Nephron (organoid): ENCODE results near the gene OR51B4.

Experiments used
- H3K27ac Mint-ChIP-seq, 3 experiments: 2 replicates each; pipeline ENCODE4 v1.8.0; 2020; ENCODE audit warnings: mixed read lengths in 3 of 3, mild to moderate bottlenecking in 2 of 3, moderate library complexity in 1 of 3
- H3K27me3 Mint-ChIP-seq: 2 replicates; pipeline ENCODE4 v1.8.0; 2021; ENCODE audit warnings: low read depth, mild to moderate bottlenecking, moderate library complexity, mixed read lengths
- H3K36me3 Mint-ChIP-seq: 2 replicates; pipeline ENCODE4 v1.8.0; 2020; ENCODE audit warnings: low read depth, mixed read lengths
- H3K4me1 Mint-ChIP-seq: 2 replicates; pipeline ENCODE4 v1.8.0; 2020; ENCODE audit warnings: mixed read lengths
- H3K4me3 Mint-ChIP-seq, 3 experiments: 2 replicates each; pipeline ENCODE4 v1.8.0; 2020; ENCODE audit warnings: mild to moderate bottlenecking in 3 of 3, mixed read lengths in 3 of 3, moderate library complexity in 2 of 3
- H3K9me3 Mint-ChIP-seq: 2 replicates; pipeline ENCODE4 v1.8.0; 2020; ENCODE audit warnings: mixed read lengths
- TF ChIP-seq, protein P1 (sequence below), 3 experiments: fragments of 200-600 bp; sonication (generic); IDR thresholded peaks; one replicate each; pipeline ENCODE4 v1.5.0; 2021; ENCODE audit warnings: antibody characterized with exemption in 3 of 3; ENCODE audit not compliant: unreplicated experiment in 3 of 3

Gene OR51B4

DNA sequence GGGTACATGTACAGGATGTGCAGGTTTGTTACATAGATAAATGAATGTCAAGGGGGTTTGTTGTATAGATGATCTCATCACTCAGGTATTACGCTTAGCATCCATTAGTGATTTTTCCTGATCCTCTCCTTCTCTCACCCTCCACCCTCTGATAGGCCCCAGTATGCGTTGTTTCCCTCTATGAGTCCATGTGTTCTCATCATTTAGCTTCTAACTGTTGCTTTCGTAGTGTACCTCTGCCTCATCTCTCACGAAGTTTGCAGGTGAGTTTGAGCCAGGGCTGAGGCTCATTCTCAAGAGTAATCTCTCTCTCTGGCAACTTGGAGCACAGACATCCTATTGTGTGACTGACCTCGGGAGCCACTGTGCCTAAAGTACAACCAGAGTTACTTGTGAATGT is 27.4 kb downstream of the OR51B4 start:
- no peak overlapping the region for H3K4me3 Mint-ChIP-seq
- no peaks in the 10 kb centered on the region for H3K9me3 Mint-ChIP-seq
- TF ChIP-seq, protein P1, sequence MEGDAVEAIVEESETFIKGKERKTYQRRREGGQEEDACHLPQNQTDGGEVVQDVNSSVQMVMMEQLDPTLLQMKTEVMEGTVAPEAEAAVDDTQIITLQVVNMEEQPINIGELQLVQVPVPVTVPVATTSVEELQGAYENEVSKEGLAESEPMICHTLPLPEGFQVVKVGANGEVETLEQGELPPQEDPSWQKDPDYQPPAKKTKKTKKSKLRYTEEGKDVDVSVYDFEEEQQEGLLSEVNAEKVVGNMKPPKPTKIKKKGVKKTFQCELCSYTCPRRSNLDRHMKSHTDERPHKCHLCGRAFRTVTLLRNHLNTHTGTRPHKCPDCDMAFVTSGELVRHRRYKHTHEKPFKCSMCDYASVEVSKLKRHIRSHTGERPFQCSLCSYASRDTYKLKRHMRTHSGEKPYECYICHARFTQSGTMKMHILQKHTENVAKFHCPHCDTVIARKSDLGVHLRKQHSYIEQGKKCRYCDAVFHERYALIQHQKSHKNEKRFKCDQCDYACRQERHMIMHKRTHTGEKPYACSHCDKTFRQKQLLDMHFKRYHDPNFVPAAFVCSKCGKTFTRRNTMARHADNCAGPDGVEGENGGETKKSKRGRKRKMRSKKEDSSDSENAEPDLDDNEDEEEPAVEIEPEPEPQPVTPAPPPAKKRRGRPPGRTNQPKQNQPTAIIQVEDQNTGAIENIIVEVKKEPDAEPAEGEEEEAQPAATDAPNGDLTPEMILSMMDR (IDR thresholded peaks at IDR 0.05; ENCODE audit: unreplicated experiment in 3 of 3), result no peak
- no peaks in the 10 kb centered on the region for H3K36me3 Mint-ChIP-seq
- H3K27ac Mint-ChIP-seq, result no peak overlapping the region
- no peaks in the 10 kb centered on the region for H3K4me1 Mint-ChIP-seq
- no peaks in the 10 kb centered on the region for H3K27me3 Mint-ChIP-seq

DNA sequence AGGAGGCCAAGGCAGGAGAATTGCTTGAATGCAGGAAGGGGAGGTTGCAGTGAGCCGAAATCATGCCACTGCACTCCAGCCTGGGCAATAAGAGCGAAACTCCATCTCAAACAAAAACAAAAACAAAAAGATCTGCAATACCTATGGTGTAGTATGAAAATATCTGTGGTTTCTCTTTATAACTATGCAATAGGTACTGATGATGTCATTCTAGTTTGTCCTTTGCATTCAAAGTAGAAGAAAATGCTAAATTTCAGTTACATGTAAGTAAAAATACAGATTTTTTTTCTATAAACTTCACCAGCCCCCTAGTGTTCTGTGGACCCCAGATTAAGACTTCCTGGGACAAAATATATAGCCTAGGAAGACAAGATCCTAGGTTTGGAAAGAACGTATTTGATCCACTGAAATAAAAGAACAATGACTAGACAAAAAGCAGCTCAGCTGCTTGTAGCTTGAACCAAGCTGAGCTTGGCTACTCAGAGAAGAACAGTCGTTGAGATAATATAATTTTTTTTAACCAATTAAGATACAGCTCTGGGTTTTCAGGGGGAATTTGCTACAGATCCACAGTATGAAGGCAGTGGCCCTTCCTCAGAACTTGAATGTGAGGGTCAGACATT is 29.2 kb downstream of the OR51B4 start:
- Mint-ChIP-seq H3K4me1 (no peaks in the 10 kb centered on the region), H3K36me3 (no peaks in the 10 kb centered on the region), H3K27ac (no peak overlapping the region), H3K27me3 (no peaks in the 10 kb centered on the region), H3K9me3 (no peaks in the 10 kb centered on the region), H3K4me3 (no peak overlapping the region)
- TF ChIP-seq, protein P1 (IDR thresholded peaks at IDR 0.05; ENCODE audit: unreplicated experiment in 3 of 3), result no peak

DNA sequence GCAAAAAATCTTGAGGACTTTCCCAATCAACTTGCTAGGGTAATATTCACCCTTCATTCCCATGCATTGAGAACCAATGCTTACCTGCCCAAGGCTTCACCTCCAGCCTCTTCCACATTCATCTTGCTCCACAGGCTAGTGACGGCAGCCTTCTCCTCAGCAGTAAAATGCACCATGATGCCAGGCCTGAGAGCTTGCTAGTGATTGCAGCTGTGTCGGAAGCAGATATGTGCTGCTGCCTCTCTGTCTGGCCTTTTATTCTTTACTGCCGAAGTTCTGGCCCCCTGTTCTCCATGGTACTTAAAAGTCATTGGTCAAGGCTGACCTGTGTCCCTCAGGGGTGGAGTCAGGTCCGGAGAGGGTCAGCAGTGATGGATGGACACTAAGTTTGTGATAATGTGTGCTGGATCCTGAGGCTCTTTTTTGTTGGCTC is 32.0 kb downstream of the OR51B4 start, which contains the start of gene HBE1:
HBE1 (minus strand) TSS at position 231 of the 433 bp plus-strand sequence; CDS start at position 176, 55 bp downstream.
- Mint-ChIP-seq H3K36me3 (no peaks in the 10 kb centered on the region), H3K4me3 (no peak within 1 kb of the TSS), H3K27me3 (no peaks in the 10 kb centered on the region), H3K4me1 (no peaks in the 10 kb centered on the region), H3K9me3 (no peaks in the 10 kb centered on the region), H3K27ac (no peak within 1 kb of the TSS)
- TF ChIP-seq, protein P1 (IDR thresholded peaks at IDR 0.05; ENCODE audit: unreplicated experiment in 3 of 3), result no peak

DNA sequence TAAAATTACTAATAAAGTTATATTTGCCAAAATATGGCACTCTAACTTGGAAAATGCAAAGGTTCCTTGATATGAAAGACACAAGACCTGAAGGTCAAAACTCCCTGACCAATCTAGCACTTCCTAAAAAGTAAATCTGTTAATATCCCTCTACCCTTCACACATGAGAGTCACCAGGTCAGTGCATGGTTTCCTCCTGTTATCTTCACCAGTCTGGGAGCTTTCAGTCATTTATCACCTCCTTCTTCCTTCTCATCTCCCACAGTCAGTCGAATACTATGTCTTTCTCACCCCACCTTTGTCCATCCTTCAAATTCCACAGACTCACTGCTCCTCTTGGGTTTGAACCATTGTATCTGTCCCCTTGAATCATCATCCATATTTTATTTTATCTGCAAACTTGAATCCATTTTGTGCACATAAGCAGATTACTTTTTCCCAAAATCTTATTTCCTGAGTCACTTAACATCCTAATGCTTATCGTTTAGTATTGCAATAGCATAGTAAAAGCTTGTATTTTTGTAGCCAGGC is 34.6 kb downstream of the OR51B4 start:
- Mint-ChIP-seq H3K27ac (no peak overlapping the region), H3K4me1 (no peaks in the 10 kb centered on the region), H3K9me3 (peaks cover 1% of the 10 kb centered on the region), H3K36me3 (no peaks in the 10 kb centered on the region), H3K4me3 (no peak overlapping the region), H3K27me3 (no peaks in the 10 kb centered on the region)
- TF ChIP-seq, protein P1 (IDR thresholded peaks at IDR 0.05; ENCODE audit: unreplicated experiment in 3 of 3), result no peak

DNA sequence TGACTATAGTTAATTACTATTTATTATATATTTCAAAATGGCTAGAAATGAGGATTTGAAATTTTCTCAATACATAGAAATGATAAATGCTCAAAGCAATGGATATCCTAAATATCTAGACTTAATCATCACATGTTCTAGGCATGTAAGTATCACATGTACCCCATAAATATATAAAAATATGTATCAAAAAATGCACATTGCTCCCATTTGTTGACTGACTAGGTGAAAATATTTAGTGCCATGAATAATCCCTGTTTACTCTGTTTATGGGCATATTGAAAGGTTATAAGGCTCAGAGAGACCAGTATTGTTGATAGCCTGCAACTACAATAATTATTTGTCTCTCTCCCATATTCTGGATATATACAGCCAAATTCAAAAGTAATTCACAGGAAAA is 35.1 kb downstream of the OR51B4 start:
- Mint-ChIP-seq H3K9me3 (peaks cover 2% of the 10 kb centered on the region), H3K27ac (no peak overlapping the region), H3K4me1 (no peaks in the 10 kb centered on the region)

More for the DNA sequence above, 35.1 kb downstream of the OR51B4 start:
- TF ChIP-seq, protein P1 (IDR thresholded peaks at IDR 0.05; ENCODE audit: unreplicated experiment in 3 of 3), result no peak
- no peak overlapping the region for H3K4me3 Mint-ChIP-seq
- H3K27me3 Mint-ChIP-seq, result no peaks in the 10 kb centered on the region
- H3K36me3 Mint-ChIP-seq, result no peaks in the 10 kb centered on the region
